Activated B cell treated with CpG ODN at 0.5 μM for 24 hours (primary cell): ENCODE data around the gene IFTAP. TPM values are rescaled to one million over a fixed set of nuclear protein-coding genes. Genes with fewer than 3 reads are reported as not detected.

Experiments used
- ATAC-seq: fragments of 200-7000 bp; cut with Tn5 transposase; one replicate; pipeline ENCODE4 v1.10.0; 2021; ENCODE audit warnings: low read depth, mild to moderate bottlenecking, moderate library complexity
- CTCF ChIA-PET: fragments of 350-600 bp; sonication (Branson Sonifier 250); formaldehyde crosslinking; loops from one replicate; lab custom pipeline; 2021; ENCODE audit warnings: antibody characterized with exemption; lab: Charles Lee
- POLR2A ChIA-PET: fragments of 350-600 bp; sonication (Branson Sonifier 250); formaldehyde crosslinking; loops from one replicate; lab custom pipeline; 2021; ENCODE audit warnings: antibody characterized with exemption; lab: Charles Lee
- DNase-seq: peaks from one replicate; pipeline ENCODE4 v3.0.0; 2022
- H3K27ac Mint-ChIP-seq: one replicate; pipeline ENCODE4 v1.8.0; 2020; ENCODE audit warnings: mixed read lengths
- H3K27me3 Mint-ChIP-seq: one replicate; pipeline ENCODE4 v1.8.0; 2021; ENCODE audit warnings: mixed read lengths
- H3K36me3 Mint-ChIP-seq: one replicate; pipeline ENCODE4 v1.8.0; 2021; ENCODE audit warnings: low read depth, mixed read lengths
- H3K4me1 Mint-ChIP-seq: one replicate; pipeline ENCODE4 v1.8.0; 2021; ENCODE audit warnings: mixed read lengths
- H3K4me3 Mint-ChIP-seq: one replicate; pipeline ENCODE4 v1.8.0; 2020; ENCODE audit warnings: mild to moderate bottlenecking, mixed read lengths
- H3K9me3 Mint-ChIP-seq: one replicate; pipeline ENCODE4 v1.8.0; 2020; ENCODE audit warnings: mixed read lengths
- CTCF ChIP-seq: fragments of 200-600 bp; IDR thresholded peaks from one replicate; pipeline ENCODE4 v1.8.0; 2022; ENCODE audit warnings: antibody characterized with exemption, mild to moderate bottlenecking
- intact Hi-C: fragments of 100-400 bp; cut with micrococcal nuclease; formaldehyde crosslinking; loops from one replicate; pipeline ENCODE4 v1.15.1; 2024
- total RNA-seq: library from RNA; stranded (reverse); gene quantifications from 2 replicates; pipeline ENCODE4 v1.2.3, GENCODE V29; 2022

The IFTAP gene
- total RNA-seq, 1 donor from 2014 or later: 0.47 TPM

- ATAC-seq (no peak), DNase-seq (no peak)
- Mint-ChIP-seq H3K4me3 (peak overlapping the region; percentile 57), H3K27ac (no peak overlapping the region), H3K27me3 (peaks cover 41% of the 10 kb centered on the region), H3K36me3 (no peaks in the 10 kb centered on the region), H3K4me1 (peaks cover 6% of the 10 kb centered on the region), H3K9me3 (peaks cover 4% of the 10 kb centered on the region)
- intact Hi-C loops: loop anchor here (1.0 kb wide), 2 partner anchors 109 to 183 kb away; no protein-coding TSS in a partner anchor
- ChIA-PET CTCF (interaction anchor here (0.6 to 4.3 kb wide), 11 partner anchors 9 to 272 kb away, joined by 3 to 27 read pairs (median 3); partner anchors contain the start of gene TRAF6), POLR2A (no interaction called here)
- TF ChIP-seq CTCF: no peak
Measured at GRCh38 chr11:36564376-36565030, 29.8 kb upstream of the IFTAP start.

- no peaks in the 10 kb centered on the region for H3K9me3 Mint-ChIP-seq
- no peak for TF ChIP-seq CTCF
- no peak overlapping the region for H3K4me3 Mint-ChIP-seq
- H3K4me1 Mint-ChIP-seq: peaks cover 6% of the 10 kb centered on the region
- ChIA-PET CTCF (interaction anchor here (0.6 to 4.3 kb wide), 8 partner anchors 8 to 185 kb away, joined by 3 to 27 read pairs (median 6); no protein-coding TSS in a partner anchor), POLR2A (no interaction called here)
- intact Hi-C loops: no loop called here
- no peak for DNase-seq
- H3K27me3 Mint-ChIP-seq: peaks cover 41% of the 10 kb centered on the region
- H3K36me3 Mint-ChIP-seq: no peaks in the 10 kb centered on the region
- no peak overlapping the region for H3K27ac Mint-ChIP-seq
- ATAC-seq: no peak
Measured at GRCh38 chr11:36565031-36565610, 29.2 kb upstream of the IFTAP start.

- no peaks in the 10 kb centered on the region for H3K9me3 Mint-ChIP-seq
- H3K27me3 Mint-ChIP-seq: peaks cover 48% of the 10 kb centered on the region
- H3K27ac Mint-ChIP-seq: no peak overlapping the region
- H3K4me1 Mint-ChIP-seq: peaks cover 6% of the 10 kb centered on the region
- ChIA-PET POLR2A (no interaction called here), CTCF (interaction anchor here (0.7 to 3.5 kb wide), 4 partner anchors 105 to 274 kb away, joined by 3 to 17 read pairs (median 3); no protein-coding TSS in a partner anchor)
- DNase-seq (no peak), ATAC-seq (no peak)
- intact Hi-C loops: no loop called here
- no peak overlapping the region for H3K4me3 Mint-ChIP-seq
- no peaks in the 10 kb centered on the region for H3K36me3 Mint-ChIP-seq
- TF ChIP-seq CTCF: no peak
Measured at GRCh38 chr11:36566407-36567053, 27.8 kb upstream of the IFTAP start.

GRCh38 chr11:36567694-36568093, 26.6 kb upstream of the IFTAP start, which contains the start of gene RAG1:
TSS of gene RAG1 (plus strand) at chr11:36568007. CDS start at chr11:36573305, 5,298 bp downstream.
- CTCF ChIA-PET: interaction anchor here (1.4 kb wide), 1 partner anchor 104 kb away, joined by 3 read pairs; no protein-coding TSS in a partner anchor
- H3K4me1 Mint-ChIP-seq: peaks cover 6% of the 10 kb centered on the region
- no peak within 1 kb of the TSS for H3K27ac Mint-ChIP-seq
- ATAC-seq (no peak), DNase-seq (no peak)
- H3K9me3 Mint-ChIP-seq: no peaks in the 10 kb centered on the region
- intact Hi-C loops: no loop called here
- H3K36me3 Mint-ChIP-seq: no peaks in the 10 kb centered on the region
- H3K27me3 Mint-ChIP-seq: peaks cover 52% of the 10 kb centered on the region
- no peak within 1 kb of the TSS for H3K4me3 Mint-ChIP-seq
- POLR2A ChIA-PET: no interaction called here
- no peak for TF ChIP-seq CTCF

- POLR2A ChIA-PET: no interaction called here
- no peaks in the 10 kb centered on the region for H3K36me3 Mint-ChIP-seq
Measured at GRCh38 chr11:36569095-36569494, 25.2 kb upstream of the IFTAP start.

More at GRCh38 chr11:36569095-36569494, 25.2 kb upstream of the IFTAP start:
- intact Hi-C loops: no loop called here
- ATAC-seq (no peak), DNase-seq (no peak)
- Mint-ChIP-seq H3K9me3 (no peaks in the 10 kb centered on the region), H3K4me3 (no peak overlapping the region), H3K27ac (no peak overlapping the region), H3K27me3 (peaks cover 60% of the 10 kb centered on the region), H3K4me1 (peaks cover 6% of the 10 kb centered on the region)
- TF ChIP-seq CTCF: no peak
- CTCF ChIA-PET: no interaction called here
